CD4-positive, alpha-beta T cell treated with Interferon alpha-2 for 1 hour (primary cell): ENCODE measurements around the gene TIAM2.

Experiments
- DNase-seq, 2 donors: peaks; one replicate each; pipeline ENCODE4 v3.0.0-alpha.2; 2020 to 2022

TIAM2 gene

GRCh38 chr6:155241966-155242365 lies 246.9 kb downstream of the TIAM2 start:
- DNase-seq = no peak

- no peak for DNase-seq
Observed at GRCh38 chr6:155244434-155244833, 249.3 kb downstream of the TIAM2 start.

DNA sequence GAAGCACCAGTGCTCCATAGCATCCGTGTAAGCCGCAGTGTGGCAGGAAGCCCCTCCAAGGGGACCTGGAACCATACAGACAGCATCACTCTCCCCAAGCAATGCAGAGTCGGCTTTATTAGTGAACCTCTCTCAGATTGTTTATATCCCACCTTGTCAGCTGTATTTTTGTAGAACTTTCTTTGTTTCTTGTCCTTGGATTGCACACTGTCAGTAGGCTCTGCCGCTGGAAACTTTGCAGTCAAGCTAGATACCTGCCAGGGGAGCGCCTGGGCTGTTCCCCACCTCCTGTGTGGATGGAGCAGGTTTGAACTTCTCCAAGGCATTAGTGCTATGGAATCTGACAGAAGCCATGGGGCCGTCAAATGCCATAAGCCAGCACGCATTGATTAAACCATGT lies 250.1 kb downstream of the TIAM2 start:
- no peak for DNase-seq

DNA sequence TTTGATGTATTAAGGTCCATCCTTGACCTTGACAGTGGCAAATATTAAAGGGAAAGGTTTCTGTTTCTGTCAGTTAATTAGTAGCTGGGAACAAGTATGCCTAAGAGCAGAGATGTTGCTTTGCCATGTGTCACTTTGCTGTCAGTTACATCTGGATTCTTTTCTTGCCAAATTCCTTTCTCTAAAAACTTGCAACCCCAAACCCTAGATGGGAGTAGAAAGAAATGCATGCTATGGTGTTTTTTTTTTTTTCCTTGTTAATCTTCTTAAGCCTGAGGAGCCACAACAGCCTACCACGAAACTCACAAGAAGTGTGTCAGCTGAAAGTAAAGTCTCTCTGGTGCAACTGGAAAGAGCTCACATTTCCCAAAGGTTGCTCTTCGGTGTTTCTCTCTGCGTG lies 250.7 kb downstream of the TIAM2 start:
- DNase-seq = no peak

- no peak for DNase-seq
Observed at GRCh38 chr6:155246825-155247224, 251.7 kb downstream of the TIAM2 start.

GRCh38 chr6:155247618-155248007 lies 252.5 kb downstream of the TIAM2 start:
- no peak for DNase-seq

- peak; percentile 26 for DNase-seq
Observed at GRCh38 chr6:155248008-155249001, 253.2 kb downstream of the TIAM2 start.

GRCh38 chr6:155250701-155251381 lies 255.7 kb downstream of the TIAM2 start:
- DNase-seq = no peak

- DNase-seq = no peak
Observed at GRCh38 chr6:155252581-155252980, 257.5 kb downstream of the TIAM2 start.

DNA sequence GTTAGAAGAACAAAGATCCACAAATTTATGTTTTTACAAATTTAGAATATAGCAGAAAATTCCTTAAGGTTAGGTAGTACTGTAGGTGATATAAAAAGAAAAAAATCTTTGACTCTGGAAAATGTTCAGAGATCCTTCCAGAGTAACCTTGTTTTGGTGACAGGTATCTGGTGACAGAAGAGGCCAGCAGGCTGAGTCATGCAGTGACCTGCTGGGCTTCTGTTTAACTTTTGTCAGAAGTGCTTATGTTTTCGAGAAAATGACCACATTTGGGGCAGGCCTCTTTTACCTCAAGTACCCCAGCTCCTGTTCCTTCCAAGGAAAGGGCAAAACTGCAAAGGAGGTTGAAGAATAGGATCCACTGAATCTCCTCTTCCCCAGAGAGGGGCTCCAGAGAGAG lies 258.2 kb downstream of the TIAM2 start:
- no peak for DNase-seq

DNA sequence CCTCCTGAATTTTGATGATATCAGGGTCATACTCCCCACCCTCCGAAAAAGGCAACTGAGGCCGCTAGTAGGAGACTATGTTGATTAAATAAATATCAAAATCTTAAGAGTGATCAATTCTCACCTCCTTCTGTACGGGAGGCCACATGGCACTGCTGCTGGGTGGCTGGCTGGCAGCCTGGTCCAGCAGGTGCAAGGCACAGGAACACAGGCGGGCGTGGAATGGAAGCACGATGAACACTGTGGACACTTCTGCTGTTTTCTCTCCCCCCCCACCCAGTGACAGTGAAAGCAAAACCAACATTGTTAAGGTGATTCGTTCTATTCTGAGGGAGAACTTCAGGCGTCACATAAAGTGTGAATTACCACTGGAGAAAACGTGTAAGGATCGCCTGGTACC lies 259.0 kb downstream of the TIAM2 start:
- DNase-seq = no peak

DNA sequence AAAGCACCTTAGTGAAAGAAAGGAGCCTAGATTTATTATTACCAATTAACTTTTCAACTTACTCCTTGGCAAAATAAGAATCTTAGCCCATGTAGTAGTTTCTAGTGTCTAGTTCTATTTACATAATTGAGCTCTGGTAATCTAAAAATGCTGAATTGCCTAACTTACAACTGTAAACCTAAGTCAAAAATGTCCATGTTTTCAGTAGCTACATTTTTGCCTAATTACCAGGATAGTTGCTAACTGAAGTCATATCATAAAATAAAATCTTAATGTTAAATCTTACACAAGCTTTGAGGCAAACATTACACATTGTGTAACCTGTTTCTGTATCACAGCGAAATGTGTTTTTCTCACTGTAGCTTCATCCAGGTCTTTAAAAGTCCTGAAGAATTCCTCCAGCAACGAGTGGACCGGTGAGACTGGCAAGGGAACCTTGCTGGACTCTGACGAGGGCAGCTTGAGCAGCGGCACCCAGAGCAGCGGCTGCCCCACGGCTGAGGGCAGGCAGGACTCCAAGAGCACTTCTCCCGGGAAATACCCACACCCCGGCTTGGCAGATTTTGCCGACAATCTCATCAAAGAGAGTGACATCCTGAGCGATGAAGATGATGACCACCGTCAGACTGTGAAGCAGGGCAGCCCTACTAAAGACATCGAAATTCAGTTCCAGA lies 261.1 kb downstream of the TIAM2 start:
- no peak for DNase-seq

DNA sequence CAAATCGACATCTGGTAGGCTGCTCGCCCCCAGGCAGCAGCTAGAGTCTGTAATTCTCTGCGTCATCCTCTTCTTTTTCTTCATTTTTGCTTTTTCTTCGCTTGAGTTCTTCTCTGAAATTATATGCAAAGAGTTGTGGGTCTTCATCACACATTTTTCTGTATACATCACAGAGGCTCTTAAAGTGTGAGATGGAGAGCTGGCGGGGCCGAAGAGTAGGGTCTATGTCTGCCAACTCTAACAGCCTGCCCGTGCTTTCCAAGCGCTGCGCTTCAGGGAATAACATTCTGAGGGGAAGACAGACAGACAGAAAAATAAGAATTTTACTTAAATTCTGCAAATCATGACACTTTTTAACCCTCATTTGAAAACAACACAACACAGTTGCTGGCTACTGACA lies 262.7 kb downstream of the TIAM2 start:
- DNase-seq = no peak

- no peak for DNase-seq
Observed at GRCh38 chr6:155259204-155259603, 264.1 kb downstream of the TIAM2 start.

DNA sequence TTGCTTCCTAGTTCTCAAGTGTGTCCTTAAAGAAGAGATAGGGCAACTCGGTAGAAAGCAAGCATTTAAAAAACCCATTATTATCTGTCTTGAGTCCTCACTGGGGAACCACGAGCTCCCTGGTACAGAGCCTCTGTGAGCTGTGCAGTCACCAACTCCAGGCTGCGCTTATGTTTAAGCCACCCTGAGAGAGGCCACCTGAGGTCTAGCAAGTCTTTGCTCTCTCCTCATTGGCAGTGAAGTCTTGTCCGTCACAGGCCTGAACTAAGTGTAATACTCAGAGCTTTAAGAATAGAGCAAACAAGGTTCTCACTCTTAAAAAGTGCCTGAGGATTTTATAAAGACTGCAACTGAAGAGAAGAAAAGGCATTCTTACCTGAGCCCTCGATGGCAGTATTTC lies 264.8 kb downstream of the TIAM2 start:
- DNase-seq = no peak

DNA sequence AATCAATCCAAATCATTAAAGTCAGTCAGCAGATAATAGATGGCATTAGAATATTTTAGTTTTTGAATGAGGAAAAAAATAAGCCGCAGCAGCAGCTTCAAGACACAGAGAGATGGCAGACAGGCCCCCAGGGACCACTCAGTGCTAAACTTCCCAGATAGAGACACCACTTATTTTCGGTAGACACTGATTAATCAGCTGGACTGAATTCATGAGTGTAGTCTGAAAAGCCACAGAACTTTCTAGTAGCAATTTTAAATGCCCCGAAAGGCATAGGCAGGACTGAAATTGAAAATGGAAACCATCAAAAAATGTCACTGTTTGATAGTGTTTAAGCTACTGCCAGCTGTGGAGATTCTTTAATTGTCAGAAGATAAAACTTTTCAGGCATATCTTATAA lies 265.6 kb downstream of the TIAM2 start:
- DNase-seq = no peak

- peak in 1 of 2 donors; percentile 5 for DNase-seq
Observed at GRCh38 chr6:155261111-155261900, 266.2 kb downstream of the TIAM2 start.

GRCh38 chr6:155262655-155263054 lies 267.5 kb downstream of the TIAM2 start:
- no peak for DNase-seq

DNA sequence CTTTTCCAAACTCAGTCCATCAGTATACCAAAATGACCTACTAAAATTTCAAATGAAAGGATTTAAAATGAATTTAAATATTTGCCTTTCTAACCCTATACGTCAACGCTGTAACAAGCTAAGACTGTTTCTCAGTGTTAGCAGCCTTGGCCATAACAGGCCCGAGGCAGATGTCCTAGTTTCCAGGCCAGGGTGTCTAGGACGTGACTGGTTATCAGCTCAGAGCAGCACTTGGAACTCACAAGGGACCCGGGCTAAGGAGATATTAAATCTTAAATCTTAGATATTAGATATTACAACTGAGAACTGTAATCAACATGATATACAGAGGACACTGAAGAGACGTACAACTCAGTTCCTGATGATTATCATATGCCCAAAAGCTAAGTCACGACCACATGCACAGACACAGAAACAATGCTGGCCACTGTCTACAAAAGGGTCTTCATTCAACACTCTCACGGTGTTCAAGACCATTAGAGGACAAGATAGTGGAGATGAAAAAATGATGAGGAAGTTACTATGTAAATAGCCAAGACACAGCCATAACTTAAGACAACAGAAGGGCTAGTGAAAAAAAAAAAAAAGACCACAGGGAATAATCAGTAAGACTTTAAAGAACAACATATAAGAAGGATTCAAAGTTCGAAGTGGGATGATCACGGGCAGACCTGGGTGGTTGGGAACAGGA lies 268.4 kb downstream of the TIAM2 start, which contains the start of gene CLDN20:
TSS of gene CLDN20 (plus strand) at position 641 of the 691 bp plus-strand sequence. CDS start 11,707 bp downstream, outside the sequence.
- no peak for DNase-seq

GRCh38 chr6:155264693-155265320 lies 269.7 kb downstream of the TIAM2 start:
- DNase-seq = no peak

GRCh38 chr6:155265843-155266535 lies 270.9 kb downstream of the TIAM2 start:
- no peak for DNase-seq
